Transverse colon (tissue), 4 donors: Measurements from ENCODE around the gene GOLGA8A. TPM values are rescaled to one million over a fixed set of nuclear protein-coding genes. Genes with fewer than 3 reads are reported as not detected.

Experiments
- DNase-seq: peaks from one replicate; pipeline ENCODE4 v3.0.0-alpha.2; 2019
- H3K27ac ChIP-seq, 4 donors: fragments of 200-600 bp; sonication (generic); 2 replicates each; pipeline ENCODE4 v1.5.1; 2016 to 2018; ENCODE audit warnings: inconsistent platforms in 4 of 4
- H3K27me3 ChIP-seq: fragments of 200-600 bp; sonication (generic); 2 replicates; pipeline ENCODE4 v1.5.1; 2017; ENCODE audit warnings: inconsistent platforms
- H3K36me3 ChIP-seq, 4 donors: fragments of 200-600 bp; sonication (generic); 2 replicates each; pipeline ENCODE4 v1.5.1; 2017 to 2019; ENCODE audit warnings: inconsistent platforms in 4 of 4
- H3K4me1 ChIP-seq, 4 donors: fragments of 200-600 bp; sonication (generic); 2 replicates each; pipeline ENCODE4 v1.5.1; 2017 to 2020; ENCODE audit warnings: inconsistent platforms in 4 of 4
- H3K4me3 ChIP-seq, 4 donors: fragments of 200-600 bp; sonication (generic); 1 replicate in 1 of 4; 2 replicates in 3 of 4; pipeline versions ENCODE4 v1.5.1 to v1.6.1; 2017 to 2019; ENCODE audit warnings: inconsistent platforms in 4 of 4
- H3K9me3 ChIP-seq, 2 donors: fragments of 200-600 bp; sonication (generic); 2 replicates each; pipeline ENCODE4 v1.5.1; 2017 to 2019; ENCODE audit warnings: inconsistent platforms in 2 of 2
- CTCF ChIP-seq, 5 experiments: fragments of 200-600 bp in 3 of 5; fragments of 450-650 bp in 2 of 5; sonication (generic) in 3 of 5; IDR thresholded peaks; 1 replicate in 2 of 5; 2 replicates in 3 of 5; pipeline ENCODE4 v1.5.1; 2016 to 2017; ENCODE audit warnings: antibody characterized with exemption in 5 of 5, inconsistent platforms in 3 of 5, mild to moderate bottlenecking in 2 of 5, moderate library complexity in 1 of 5
- EP300 ChIP-seq: sonication (generic); formaldehyde crosslinking; IDR thresholded peaks from one replicate; pipeline ENCODE4 v1.6.1; 2017; ENCODE audit warnings: antibody characterized with exemption, low read depth
- POLR2A ChIP-seq: fragments of 450-650 bp; IDR thresholded peaks from one replicate; pipeline ENCODE4 v1.6.1; 2016; ENCODE audit warnings: antibody characterized with exemption, mild to moderate bottlenecking, moderate library complexity
- POLR2AphosphoS5 ChIP-seq, 3 donors: sonication (generic); formaldehyde crosslinking; IDR thresholded peaks; one replicate each; pipeline ENCODE4 v1.6.1; 2016; ENCODE audit warnings: antibody characterized with exemption in 3 of 3
- WGBS, 2 donors: methylation state at CpG; one replicate each; pipeline ENCODE4 v1.1.5; 2018; ENCODE audit warnings: low coverage in 1 of 2; 5-methylcytosine and 5-hydroxymethylcytosine counted together
- in situ Hi-C, 4 donors: fragments of 200-750 bp; cut with MboI; loops; one replicate each; pipeline versions ENCODE4 v1.15.0 to v1.15.1; 2017; ENCODE audit warnings: low sequenced_read_pairs in 3 of 4, low pct_ligation_motif_present in 1 of 4, low pct_unique_long_range_greater_than_20kb in 1 of 4
- intact Hi-C: fragments of 100-400 bp; cut with DNase I; formaldehyde crosslinking; loops from one replicate; pipeline ENCODE4 v1.15.1; 2023; ENCODE audit warnings: low total_unique reads
- total RNA-seq, 4 donors: library from RNA; depleted of rRNA; stranded (reverse); fragments of >200 nt; gene quantifications; one replicate each; pipeline ENCODE4 v1.1.0, GENCODE V29; 2016

GOLGA8A gene
- total RNA-seq, 4 donors from 2014 or later = 34.8 to 120 (median 47.1) TPM

DNA sequence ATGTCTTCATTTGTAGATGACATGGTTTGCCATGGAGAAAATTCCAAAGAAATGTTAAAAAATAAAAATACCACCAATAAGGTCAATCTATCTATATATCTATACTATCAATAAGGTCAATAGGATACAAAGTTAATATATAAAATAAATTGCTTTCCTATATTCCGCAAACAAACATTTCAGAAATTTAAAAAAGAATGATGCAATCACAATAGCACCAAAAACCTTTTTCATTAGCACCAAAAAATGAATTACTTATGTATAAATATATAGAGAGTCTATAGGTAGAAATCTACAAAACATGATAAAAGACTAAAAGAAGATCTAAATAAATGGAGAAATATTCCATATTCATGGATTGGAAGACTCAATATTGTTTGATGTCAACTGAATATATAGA, 22.8 kb upstream of the GOLGA8A start:
- 91 to 92% methylated on average over 1 of the region's 1 CpG for WGBS, 2 donors

GRCh38 chr15:34456658-34457057, 19.1 kb upstream of the GOLGA8A start:
- in situ Hi-C loops = no loop called here
- no peak for TF ChIP-seq EP300
- no peak for TF ChIP-seq POLR2AphosphoS5 (IDR thresholded peaks at IDR 0.05)
- TF ChIP-seq POLR2A = no peak
- TF ChIP-seq CTCF (IDR thresholded peaks at IDR 0.05) = no peak

More for the DNA sequence above, 22.8 kb upstream of the GOLGA8A start:
- H3K9me3 ChIP-seq = no peaks in the 10 kb centered on the region
- intact Hi-C loops (no loop called here), in situ Hi-C loops (no loop called here)
- TF ChIP-seq EP300 (no peak), POLR2AphosphoS5 (IDR thresholded peaks at IDR 0.05) (no peak), CTCF (IDR thresholded peaks at IDR 0.05) (no peak), POLR2A (no peak)
- no peaks in the 10 kb centered on the region for H3K27me3 ChIP-seq
- H3K4me1 ChIP-seq = no peaks in the 10 kb centered on the region
- no peak for DNase-seq
- no peak overlapping the region for H3K27ac ChIP-seq
- no peak overlapping the region for H3K4me3 ChIP-seq
- no peaks in the 10 kb centered on the region for H3K36me3 ChIP-seq

DNA sequence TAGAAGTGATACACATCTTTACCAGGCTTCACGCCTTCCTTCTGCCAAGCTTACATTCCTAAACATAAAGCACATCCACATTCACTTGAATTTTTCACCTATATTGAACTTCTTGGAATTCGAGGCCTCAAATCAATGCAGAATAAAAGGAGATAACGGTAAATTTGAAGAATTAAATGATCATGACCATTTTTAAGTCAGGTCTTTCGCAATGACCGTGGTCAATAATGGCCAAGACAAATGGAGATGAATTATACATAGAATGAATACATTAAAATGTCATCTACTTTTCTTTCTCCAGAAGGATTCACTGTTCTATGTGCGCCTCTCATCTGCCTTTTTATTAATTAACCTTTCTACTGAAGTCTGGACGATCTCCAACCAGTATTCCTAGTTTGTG, 5.3 kb upstream of the GOLGA8A start:
- TF ChIP-seq CTCF (IDR thresholded peaks at IDR 0.05) = no peak
- no peak for TF ChIP-seq EP300
- TF ChIP-seq POLR2AphosphoS5 (IDR thresholded peaks at IDR 0.05) = no peak
- TF ChIP-seq POLR2A = no peak
- intact Hi-C loops = no loop called here
- Histone ChIP-seq H3K4me1 (peaks cover 0 to 3% (median 1%) of the 10 kb centered on the region in 4 donors), H3K27me3 (peaks cover 24% of the 10 kb centered on the region), H3K36me3 (no peaks in the 10 kb centered on the region), H3K9me3 (no peaks in the 10 kb centered on the region), H3K4me3 (no peak overlapping the region), H3K27ac (no peak overlapping the region)
- in situ Hi-C loops = loop anchor here in 1 of 4 donors (25.0 kb wide), 1 partner anchor 144 kb away; the partner anchor contains the start of gene GOLGA8B
- 75 to 81% methylated on average over 7 of the region's 7 CpGs for WGBS, 2 donors
- DNase-seq = no peak

More at GRCh38 chr15:34456658-34457057, 19.1 kb upstream of the GOLGA8A start:
- H3K36me3 ChIP-seq = no peaks in the 10 kb centered on the region
- intact Hi-C loops = no loop called here
- 50 to 56% methylated on average over 2 to 9 of the region's 9 CpGs for WGBS, 2 donors
- H3K27ac ChIP-seq = no peak overlapping the region
- no peak for DNase-seq
- H3K4me1 ChIP-seq = no peaks in the 10 kb centered on the region
- no peak overlapping the region for H3K4me3 ChIP-seq
- H3K27me3 ChIP-seq = no peaks in the 10 kb centered on the region
- no peaks in the 10 kb centered on the region for H3K9me3 ChIP-seq

DNA sequence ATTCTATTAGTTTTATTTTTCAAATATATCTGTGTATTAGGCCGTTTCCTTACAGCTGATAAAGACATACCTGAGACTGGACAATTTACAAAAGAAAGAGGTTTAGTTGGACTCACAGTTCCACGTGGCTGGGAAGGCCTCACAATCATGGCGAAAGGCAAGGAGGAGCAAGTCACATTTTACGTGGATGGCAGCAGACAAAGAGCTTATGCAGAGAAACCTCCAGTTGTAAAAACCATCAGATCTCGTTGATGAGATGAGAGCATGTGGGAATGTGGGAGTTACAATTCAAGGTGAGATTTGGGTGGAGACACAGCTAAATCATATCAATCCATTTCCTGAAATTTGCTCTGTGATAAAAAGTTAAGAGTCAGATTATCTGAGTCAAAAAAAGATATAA, 2.3 kb upstream of the GOLGA8A start:
- peaks cover 26% of the 10 kb centered on the region for H3K27me3 ChIP-seq
- no peak overlapping the region for H3K4me3 ChIP-seq
- DNase-seq = no peak
- H3K36me3 ChIP-seq = no peaks in the 10 kb centered on the region
- no peak for TF ChIP-seq POLR2A
- no peak for TF ChIP-seq POLR2AphosphoS5 (IDR thresholded peaks at IDR 0.05)
- no peak for TF ChIP-seq EP300
- no peak for TF ChIP-seq CTCF (IDR thresholded peaks at IDR 0.05)
- 73 to 80% methylated on average over 1 to 5 of the region's 5 CpGs for WGBS, 2 donors
- intact Hi-C loops = no loop called here
- no peak overlapping the region for H3K27ac ChIP-seq
- no peaks in the 10 kb centered on the region for H3K9me3 ChIP-seq
- in situ Hi-C loops = loop anchor here in 1 of 4 donors (25.0 kb wide), 1 partner anchor 147 kb away; the partner anchor contains the start of gene GOLGA8B
- peaks cover 0 to 17% (median 8%) of the 10 kb centered on the region in 4 donors for H3K4me1 ChIP-seq
